ENCODE measurements around the gene RPS6KA5. TPM values are rescaled to one million over a fixed set of nuclear protein-coding genes. Genes with fewer than 3 reads are reported as not detected.

RPS6KA5 gene
- total RNA-seq, 1 donor from 2014 or later = 0.21 TPM

DNA sequence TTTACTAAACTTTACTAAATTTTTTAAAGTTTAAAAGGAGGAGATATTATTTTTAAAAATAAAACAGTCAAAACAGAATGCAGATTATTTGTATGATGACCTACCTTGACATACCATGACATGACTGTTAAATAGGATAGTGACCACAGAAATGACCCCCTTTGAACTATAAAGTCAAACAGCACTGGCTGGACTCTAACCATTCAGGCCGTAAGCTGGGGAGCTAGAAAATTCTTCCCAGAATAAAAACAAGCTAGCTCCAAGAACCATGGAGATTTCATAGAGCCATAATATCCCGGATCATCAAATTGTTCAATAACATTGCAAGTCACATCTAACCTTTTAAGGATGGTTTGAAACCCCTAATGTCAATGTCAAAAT is 50.3 kb downstream of the RPS6KA5 start:
- no peaks in the 10 kb centered on the region for H3K9me3 ChIP-seq
- TF ChIP-seq, protein P1, sequence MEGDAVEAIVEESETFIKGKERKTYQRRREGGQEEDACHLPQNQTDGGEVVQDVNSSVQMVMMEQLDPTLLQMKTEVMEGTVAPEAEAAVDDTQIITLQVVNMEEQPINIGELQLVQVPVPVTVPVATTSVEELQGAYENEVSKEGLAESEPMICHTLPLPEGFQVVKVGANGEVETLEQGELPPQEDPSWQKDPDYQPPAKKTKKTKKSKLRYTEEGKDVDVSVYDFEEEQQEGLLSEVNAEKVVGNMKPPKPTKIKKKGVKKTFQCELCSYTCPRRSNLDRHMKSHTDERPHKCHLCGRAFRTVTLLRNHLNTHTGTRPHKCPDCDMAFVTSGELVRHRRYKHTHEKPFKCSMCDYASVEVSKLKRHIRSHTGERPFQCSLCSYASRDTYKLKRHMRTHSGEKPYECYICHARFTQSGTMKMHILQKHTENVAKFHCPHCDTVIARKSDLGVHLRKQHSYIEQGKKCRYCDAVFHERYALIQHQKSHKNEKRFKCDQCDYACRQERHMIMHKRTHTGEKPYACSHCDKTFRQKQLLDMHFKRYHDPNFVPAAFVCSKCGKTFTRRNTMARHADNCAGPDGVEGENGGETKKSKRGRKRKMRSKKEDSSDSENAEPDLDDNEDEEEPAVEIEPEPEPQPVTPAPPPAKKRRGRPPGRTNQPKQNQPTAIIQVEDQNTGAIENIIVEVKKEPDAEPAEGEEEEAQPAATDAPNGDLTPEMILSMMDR (IDR thresholded peaks at IDR 0.05) = no peak
- DNase-seq (ENCODE audit: low spot score in 2 of 2) = no peak
- no peak overlapping the region for H3K27ac ChIP-seq
- no peaks in the 10 kb centered on the region for H3K27me3 ChIP-seq
- intact Hi-C loops (cut with DNase I) = no loop called here
- H3K4me1 ChIP-seq = no peaks in the 10 kb centered on the region
- H3K36me3 ChIP-seq = no peaks in the 10 kb centered on the region
- H3K4me3 ChIP-seq = no peak overlapping the region

DNA sequence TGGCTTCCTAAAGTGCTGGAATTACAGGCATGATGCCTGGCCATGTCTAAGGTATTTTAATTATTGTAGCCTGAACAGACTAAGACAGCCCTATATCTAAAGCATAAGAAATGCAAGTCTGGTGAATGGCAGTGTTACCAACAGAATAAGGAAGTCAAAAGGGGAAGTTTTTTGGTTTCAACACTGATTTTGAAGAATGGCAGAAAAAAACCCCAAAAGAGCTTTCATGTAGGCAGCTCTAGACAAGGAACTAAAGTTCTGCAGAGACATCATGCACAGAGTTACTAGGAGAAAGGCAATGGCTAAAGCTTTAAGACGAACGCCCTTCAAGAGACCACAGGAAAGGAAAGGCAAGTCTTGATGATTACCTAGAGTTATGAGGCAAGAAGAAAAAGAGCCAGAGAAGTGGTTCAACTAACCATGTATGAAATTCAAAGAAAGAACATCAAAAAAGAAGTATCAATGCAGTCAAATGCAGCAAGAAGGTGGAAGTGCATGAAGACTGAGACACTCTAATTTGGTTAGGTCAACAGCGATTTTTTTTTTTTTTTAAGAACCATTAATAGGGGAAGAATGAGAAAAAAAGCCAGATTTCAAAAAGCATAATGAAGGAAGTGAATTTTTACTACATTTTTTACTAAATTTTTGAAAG is 50.8 kb downstream of the RPS6KA5 start:
- TF ChIP-seq, protein P1 (IDR thresholded peaks at IDR 0.05) = no peak
- intact Hi-C loops (cut with DNase I) = no loop called here
- Histone ChIP-seq H3K4me1 (no peaks in the 10 kb centered on the region), H3K27me3 (no peaks in the 10 kb centered on the region), H3K4me3 (no peak overlapping the region), H3K9me3 (no peaks in the 10 kb centered on the region), H3K27ac (peak overlapping the region in 1 of 2 donors; percentile 10), H3K36me3 (no peaks in the 10 kb centered on the region)
- DNase-seq (ENCODE audit: low spot score in 2 of 2) = no peak

DNA sequence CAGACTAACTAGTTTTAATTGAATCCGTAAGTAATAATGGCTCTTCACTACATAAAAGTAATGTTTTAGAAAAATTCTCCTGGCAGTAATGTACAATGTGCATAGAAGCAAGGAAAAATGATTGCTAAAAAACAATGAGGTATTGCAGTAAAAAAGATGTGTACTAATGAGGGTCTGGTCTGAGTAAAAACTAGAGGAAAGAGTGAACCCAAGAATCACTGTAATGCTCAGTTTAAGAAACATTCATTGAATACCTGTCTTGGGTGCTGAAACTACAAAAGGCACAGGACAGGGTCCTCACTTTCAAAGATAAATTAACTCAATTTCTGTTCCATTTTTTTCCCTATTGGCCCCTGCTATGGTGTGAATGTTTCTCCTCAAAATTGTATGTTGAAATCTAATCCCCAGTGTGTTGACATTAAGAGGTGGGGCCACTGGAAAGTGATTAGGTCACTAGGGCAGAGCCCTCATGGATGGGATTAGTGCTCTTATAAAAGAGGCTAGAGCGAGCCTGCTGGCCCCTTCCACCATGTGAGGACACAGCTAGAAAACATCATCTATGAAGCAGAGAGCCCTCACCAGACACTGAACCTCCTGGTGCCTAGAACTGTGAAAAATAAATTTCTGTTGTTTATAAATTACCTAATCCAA is 51.6 kb downstream of the RPS6KA5 start:
- Histone ChIP-seq H3K4me1 (no peaks in the 10 kb centered on the region), H3K27me3 (no peaks in the 10 kb centered on the region), H3K4me3 (no peak overlapping the region), H3K9me3 (no peaks in the 10 kb centered on the region), H3K36me3 (no peaks in the 10 kb centered on the region), H3K27ac (peak overlapping the region in 1 of 2 donors; percentile 10)
- TF ChIP-seq, protein P1 (IDR thresholded peaks at IDR 0.05) = no peak
- no peak for DNase-seq (ENCODE audit: low spot score in 2 of 2)
- intact Hi-C loops (cut with DNase I) = no loop called here

DNA sequence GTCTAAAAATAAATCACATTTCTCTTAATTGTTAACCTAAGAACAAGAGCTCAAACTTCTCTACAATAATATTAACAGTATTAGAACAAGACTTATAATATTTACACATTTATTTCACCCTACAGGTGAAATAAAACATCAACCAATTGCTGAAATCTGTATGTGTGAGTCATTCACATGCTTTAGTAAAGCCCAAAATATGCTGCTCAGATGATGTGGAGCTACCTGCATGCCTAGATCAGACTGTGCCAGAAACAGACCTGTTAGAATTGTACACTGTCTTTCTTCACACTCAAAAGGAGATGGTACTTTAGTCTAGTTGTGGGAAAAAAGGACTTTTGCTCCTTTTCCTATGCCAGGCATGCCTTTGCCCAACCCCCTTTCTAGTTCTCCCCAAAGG is 54.7 kb downstream of the RPS6KA5 start:
- H3K27ac ChIP-seq = no peak overlapping the region
- TF ChIP-seq, protein P1 (IDR thresholded peaks at IDR 0.05) = no peak

DNA sequence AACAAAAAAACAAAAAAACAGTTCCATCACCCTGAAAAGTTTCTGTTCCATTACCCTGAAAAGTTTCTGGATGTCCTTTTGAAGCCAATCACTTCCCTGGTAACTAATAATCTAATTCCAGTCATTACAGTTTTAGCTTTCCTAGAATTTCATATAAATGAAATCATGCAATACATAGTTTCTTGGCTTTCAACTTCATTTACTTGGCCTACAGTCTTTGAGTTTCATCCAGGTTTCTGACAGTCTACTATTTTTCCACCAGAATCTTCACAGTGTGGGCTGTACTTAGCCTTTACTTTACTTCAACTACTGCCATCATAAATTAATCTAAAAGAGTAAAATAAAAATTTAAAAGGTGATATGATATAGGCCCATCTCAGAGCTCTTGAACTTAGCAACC is 55.5 kb downstream of the RPS6KA5 start:
- Histone ChIP-seq H3K27me3 (no peaks in the 10 kb centered on the region), H3K4me1 (no peaks in the 10 kb centered on the region), H3K36me3 (no peaks in the 10 kb centered on the region), H3K9me3 (no peaks in the 10 kb centered on the region), H3K27ac (no peak overlapping the region), H3K4me3 (no peak overlapping the region)
- no peak for DNase-seq (ENCODE audit: low spot score in 2 of 2)
- intact Hi-C loops (cut with DNase I) = no loop called here
- TF ChIP-seq, protein P1 (IDR thresholded peaks at IDR 0.05) = no peak

More for the DNA sequence above, 54.7 kb downstream of the RPS6KA5 start:
- no peak for DNase-seq (ENCODE audit: low spot score in 2 of 2)
- H3K36me3 ChIP-seq = no peaks in the 10 kb centered on the region
- no peaks in the 10 kb centered on the region for H3K4me1 ChIP-seq
- H3K27me3 ChIP-seq = no peaks in the 10 kb centered on the region
- H3K4me3 ChIP-seq = no peak overlapping the region
- H3K9me3 ChIP-seq = no peaks in the 10 kb centered on the region
- intact Hi-C loops (cut with DNase I) = no loop called here

All from ascending aorta (tissue), 2 donors.